ENCODE data around the gene RPL10A.

RPL10A gene

DNA sequence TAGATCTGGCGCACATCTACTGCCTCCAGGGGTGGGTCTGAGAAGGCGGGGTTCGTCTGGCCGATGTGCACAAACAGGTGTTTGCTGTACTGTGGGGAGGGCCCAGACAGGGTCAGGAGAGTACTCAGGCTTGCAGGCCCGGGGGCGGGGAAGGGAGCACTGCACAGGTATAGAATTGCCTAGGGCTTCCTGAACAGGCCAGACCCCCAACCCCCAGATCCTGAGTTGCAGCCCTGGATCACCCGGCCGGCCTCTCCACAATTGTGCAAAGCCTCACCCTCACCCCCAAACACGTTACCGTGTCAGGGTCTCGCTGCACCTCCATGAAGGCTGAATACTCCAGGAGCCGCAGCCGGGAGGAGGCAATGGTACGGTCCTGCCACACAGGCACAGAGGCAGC lies 7.8 kb downstream of the RPL10A start:
- H3K27ac ChIP-seq (ENCODE audit: low read depth, low read length, poor library complexity, severe bottlenecking): no peak overlapping the region
- H4K20me1 ChIP-seq (ENCODE audit: insufficient read depth, low read length): no peaks in the 10 kb centered on the region
- H3K36me3 ChIP-seq (ENCODE audit: insufficient read depth, low read length): peaks cover 35% of the 10 kb centered on the region
- H3K9ac ChIP-seq (ENCODE audit: low read length): no peak overlapping the region
- no peak overlapping the region for H2AFZ ChIP-seq (ENCODE audit: low read length)
- no peak overlapping the region for H3K4me3 ChIP-seq (ENCODE audit: low read depth, low read length, poor library complexity, severe bottlenecking)
- no peak overlapping the region for H3K4me2 ChIP-seq (ENCODE audit: low read length)
- TF ChIP-seq CTCF (IDR thresholded peaks at IDR 0.05; ENCODE audit: low read length) (no peak), EZH2 (IDR thresholded peaks at IDR 0.05; ENCODE audit: borderline replicate concordance, low read length) (no peak)
- no peaks in the 10 kb centered on the region for H3K9me3 ChIP-seq (ENCODE audit: low read length)
- H3F3A ChIP-seq (ENCODE audit: insufficient read depth, low read length): 0 out of 2 replicates have a peak, but pooled peaks cover 6% of the 10 kb centered on the region
- H3K27me3 ChIP-seq (ENCODE audit: insufficient read depth, low read length): no peaks in the 10 kb centered on the region
- no peaks in the 10 kb centered on the region for H3K9me2 ChIP-seq (ENCODE audit: low read depth, low read length)
- H3K4me1 ChIP-seq (ENCODE audit: insufficient read depth, low read length, severe bottlenecking): peaks cover 14% of the 10 kb centered on the region
- H3K79me2 ChIP-seq (ENCODE audit: insufficient read depth, low read length): no peaks in the 10 kb centered on the region

GRCh38 chr6:35477028-35477427 lies 8.8 kb downstream of the RPL10A start:
- no peaks in the 10 kb centered on the region for H4K20me1 ChIP-seq (ENCODE audit: insufficient read depth, low read length)

GRCh38 chr6:35477551-35478179 lies 9.5 kb downstream of the RPL10A start:
- Histone ChIP-seq H3K79me2 (ENCODE audit: insufficient read depth, low read length) (no peaks in the 10 kb centered on the region), H3K4me2 (ENCODE audit: low read length) (no peak overlapping the region), H2AFZ (ENCODE audit: low read length) (no peak overlapping the region), H3K27me3 (ENCODE audit: insufficient read depth, low read length) (no peaks in the 10 kb centered on the region), H3K4me1 (ENCODE audit: insufficient read depth, low read length, severe bottlenecking) (no peaks in the 10 kb centered on the region), H4K20me1 (ENCODE audit: insufficient read depth, low read length) (no peaks in the 10 kb centered on the region), H3K4me3 (ENCODE audit: low read depth, low read length, poor library complexity, severe bottlenecking) (no peak overlapping the region), H3K36me3 (ENCODE audit: insufficient read depth, low read length) (peaks cover 18% of the 10 kb centered on the region), H3F3A (ENCODE audit: insufficient read depth, low read length) (0 out of 2 replicates have a peak, but pooled peaks cover 3% of the 10 kb centered on the region), H3K27ac (ENCODE audit: low read depth, low read length, poor library complexity, severe bottlenecking) (no peak overlapping the region), H3K9me2 (ENCODE audit: low read depth, low read length) (no peaks in the 10 kb centered on the region), H3K9me3 (ENCODE audit: low read length) (no peaks in the 10 kb centered on the region), H3K9ac (ENCODE audit: low read length) (no peak overlapping the region)
- no peak for TF ChIP-seq CTCF (IDR thresholded peaks at IDR 0.05; ENCODE audit: low read length)
- TF ChIP-seq EZH2 (IDR thresholded peaks at IDR 0.05; ENCODE audit: borderline replicate concordance, low read length): no peak

More at GRCh38 chr6:35477028-35477427, 8.8 kb downstream of the RPL10A start:
- H3K27me3 ChIP-seq (ENCODE audit: insufficient read depth, low read length): no peaks in the 10 kb centered on the region
- H3K9me3 ChIP-seq (ENCODE audit: low read length): no peaks in the 10 kb centered on the region
- H3K4me3 ChIP-seq (ENCODE audit: low read depth, low read length, poor library complexity, severe bottlenecking): no peak overlapping the region
- peaks cover 4% of the 10 kb centered on the region for H3K4me1 ChIP-seq (ENCODE audit: insufficient read depth, low read length, severe bottlenecking)
- H3K79me2 ChIP-seq (ENCODE audit: insufficient read depth, low read length): no peaks in the 10 kb centered on the region
- no peak overlapping the region for H3K9ac ChIP-seq (ENCODE audit: low read length)
- H3K27ac ChIP-seq (ENCODE audit: low read depth, low read length, poor library complexity, severe bottlenecking): no peak overlapping the region
- no peak overlapping the region for H2AFZ ChIP-seq (ENCODE audit: low read length)
- no peaks in the 10 kb centered on the region for H3K9me2 ChIP-seq (ENCODE audit: low read depth, low read length)
- H3K36me3 ChIP-seq (ENCODE audit: insufficient read depth, low read length): peaks cover 24% of the 10 kb centered on the region
- no peak for TF ChIP-seq EZH2 (IDR thresholded peaks at IDR 0.05; ENCODE audit: borderline replicate concordance, low read length)
- no peak for TF ChIP-seq CTCF (IDR thresholded peaks at IDR 0.05; ENCODE audit: low read length)
- 0 out of 2 replicates have a peak, but pooled peaks cover 3% of the 10 kb centered on the region for H3F3A ChIP-seq (ENCODE audit: insufficient read depth, low read length)
- H3K4me2 ChIP-seq (ENCODE audit: low read length): no peak overlapping the region

Measured in OCI-LY1 (cell line).